Spleen (tissue), 7 donors: ENCODE results near the gene BTN1A1.

Experiments
- POLR2A ChIP-seq, 3 donors: fragments of 450-650 bp; IDR thresholded peaks; one replicate each; pipeline ENCODE4 v1.5.1; 2017; ENCODE audit warnings: antibody characterized with exemption in 3 of 3, mild to moderate bottlenecking in 1 of 3
- POLR2AphosphoS5 ChIP-seq, 3 donors: sonication (generic); formaldehyde crosslinking; IDR thresholded peaks; one replicate each; pipeline ENCODE4 v1.5.1; 2017; ENCODE audit warnings: antibody characterized with exemption in 3 of 3
- TF ChIP-seq, protein P1 (sequence below), 11 experiments: fragments of 200-600 bp in 7 of 11; fragments of 450-650 bp in 4 of 11; sonication (generic) in 4 of 11; IDR thresholded peaks in 8 of 11; conservative IDR thresholded peaks in 3 of 11; 1 replicate in 7 of 11; 2 replicates in 4 of 11; pipeline versions ENCODE4 v1.4.0 to v1.8.0; 2016 to 2021; ENCODE audit warnings: antibody characterized with exemption in 11 of 11, inconsistent platforms in 4 of 11, mild to moderate bottlenecking in 1 of 11
- donor health status: DM: no; HTN: no; CAD: no; lungs with moderate emphysema.
- donor health status: DM: no; HTN: no; CAD: no.
- donor health status: DM: no; HTN: no; CAD: no.

DNA sequence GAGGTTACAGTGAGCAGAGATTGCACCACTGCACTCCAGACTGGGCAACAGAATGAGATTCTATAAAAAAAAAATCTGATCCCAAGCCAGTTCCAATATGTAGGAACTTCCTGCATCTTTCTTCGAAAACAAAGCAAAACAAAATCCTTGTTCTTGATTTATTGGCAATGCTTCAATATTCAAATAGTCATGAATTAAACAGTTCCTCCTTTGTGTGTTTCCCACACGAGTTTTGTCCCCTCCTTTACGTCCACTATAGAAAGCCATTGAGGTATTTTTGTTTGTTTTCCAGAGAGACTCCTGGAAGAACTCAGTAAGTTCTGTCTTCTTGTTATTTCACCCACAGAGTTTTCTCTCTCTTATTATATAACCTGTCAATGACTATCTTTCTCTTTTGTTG, 7.6 kb downstream of the BTN1A1 start:
- TF ChIP-seq POLR2A (IDR thresholded peaks at IDR 0.05) (no peak), POLR2AphosphoS5 (IDR thresholded peaks at IDR 0.05) (no peak)
- TF ChIP-seq, protein P1, sequence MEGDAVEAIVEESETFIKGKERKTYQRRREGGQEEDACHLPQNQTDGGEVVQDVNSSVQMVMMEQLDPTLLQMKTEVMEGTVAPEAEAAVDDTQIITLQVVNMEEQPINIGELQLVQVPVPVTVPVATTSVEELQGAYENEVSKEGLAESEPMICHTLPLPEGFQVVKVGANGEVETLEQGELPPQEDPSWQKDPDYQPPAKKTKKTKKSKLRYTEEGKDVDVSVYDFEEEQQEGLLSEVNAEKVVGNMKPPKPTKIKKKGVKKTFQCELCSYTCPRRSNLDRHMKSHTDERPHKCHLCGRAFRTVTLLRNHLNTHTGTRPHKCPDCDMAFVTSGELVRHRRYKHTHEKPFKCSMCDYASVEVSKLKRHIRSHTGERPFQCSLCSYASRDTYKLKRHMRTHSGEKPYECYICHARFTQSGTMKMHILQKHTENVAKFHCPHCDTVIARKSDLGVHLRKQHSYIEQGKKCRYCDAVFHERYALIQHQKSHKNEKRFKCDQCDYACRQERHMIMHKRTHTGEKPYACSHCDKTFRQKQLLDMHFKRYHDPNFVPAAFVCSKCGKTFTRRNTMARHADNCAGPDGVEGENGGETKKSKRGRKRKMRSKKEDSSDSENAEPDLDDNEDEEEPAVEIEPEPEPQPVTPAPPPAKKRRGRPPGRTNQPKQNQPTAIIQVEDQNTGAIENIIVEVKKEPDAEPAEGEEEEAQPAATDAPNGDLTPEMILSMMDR (IDR thresholded peaks at IDR 0.05 in 8 of 11, conservative IDR thresholded peaks at IDR 0.05 in 3 of 11), result no peak
